Measurements from ENCODE around the gene KRT86. TPM values are rescaled to one million over a fixed set of nuclear protein-coding genes. Genes with fewer than 3 reads are reported as not detected.
"Not testable (repeated sequence)": the region's sequence is repeated elsewhere in the genome, so short reads cannot be mapped to it uniquely, and the experiment has no call there.

KRT86 gene
- total RNA-seq, 1 donor from 2014 or later: not detected

- Mint-ChIP-seq H3K27me3 (peaks cover 47% of the 10 kb centered on the region), H3K4me3 (ENCODE audit: low read depth) (no peak overlapping the region), H3K4me1 (ENCODE audit: low read depth) (peaks cover 7% of the 10 kb centered on the region), H3K27ac (peak overlapping the region; percentile 16), H3K36me3 (ENCODE audit: insufficient read depth) (no peaks in the 10 kb centered on the region), H3K9me3 (ENCODE audit: low read depth) (no peaks in the 10 kb centered on the region)
- DNase-seq (ENCODE audit: low spot score, unreplicated experiment): no peak
- no peak for TF ChIP-seq CTCF (IDR thresholded peaks at IDR 0.05; ENCODE audit: unreplicated experiment)
Measured at GRCh38 chr12:52280796-52281560, 6.5 kb downstream of the KRT86 start.

DNA sequence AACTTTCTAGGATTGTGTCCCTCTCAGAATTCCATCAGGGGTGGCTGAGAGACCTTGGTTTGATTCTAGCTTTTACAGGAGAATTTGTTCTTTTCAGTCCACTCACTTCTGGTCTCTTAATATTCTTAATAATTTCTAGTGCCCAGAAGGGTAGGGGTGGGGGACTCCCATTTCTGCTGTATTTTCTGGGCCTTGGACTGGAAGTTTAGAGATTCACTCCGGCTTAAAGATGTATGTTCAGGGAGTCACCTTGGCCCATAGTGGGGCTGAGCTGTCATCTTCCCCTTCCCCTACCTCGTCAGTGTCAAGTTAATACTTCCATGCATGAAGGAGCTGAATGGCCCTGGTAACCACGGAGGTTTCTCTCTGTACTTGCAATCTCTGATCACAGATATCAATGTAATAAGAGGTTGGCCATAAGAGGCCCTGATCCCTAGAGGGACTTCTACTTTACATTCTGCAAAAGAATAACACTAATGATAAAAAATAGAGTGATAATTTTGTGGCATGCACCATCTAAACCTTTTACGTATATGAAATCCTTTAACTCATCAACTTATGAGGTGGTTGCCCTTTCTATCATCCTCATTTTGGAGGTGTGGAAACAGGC lies 10.2 kb downstream of the KRT86 start:
- Mint-ChIP-seq H3K9me3 (ENCODE audit: low read depth) (no peaks in the 10 kb centered on the region), H3K4me3 (ENCODE audit: low read depth) (no peak overlapping the region), H3K4me1 (ENCODE audit: low read depth) (peaks cover 1% of the 10 kb centered on the region), H3K36me3 (ENCODE audit: insufficient read depth) (no peaks in the 10 kb centered on the region), H3K27me3 (peaks cover 24% of the 10 kb centered on the region), H3K27ac (no peak overlapping the region)
- no peak for DNase-seq (ENCODE audit: low spot score, unreplicated experiment)
- no peak for TF ChIP-seq CTCF (IDR thresholded peaks at IDR 0.05; ENCODE audit: unreplicated experiment)

DNA sequence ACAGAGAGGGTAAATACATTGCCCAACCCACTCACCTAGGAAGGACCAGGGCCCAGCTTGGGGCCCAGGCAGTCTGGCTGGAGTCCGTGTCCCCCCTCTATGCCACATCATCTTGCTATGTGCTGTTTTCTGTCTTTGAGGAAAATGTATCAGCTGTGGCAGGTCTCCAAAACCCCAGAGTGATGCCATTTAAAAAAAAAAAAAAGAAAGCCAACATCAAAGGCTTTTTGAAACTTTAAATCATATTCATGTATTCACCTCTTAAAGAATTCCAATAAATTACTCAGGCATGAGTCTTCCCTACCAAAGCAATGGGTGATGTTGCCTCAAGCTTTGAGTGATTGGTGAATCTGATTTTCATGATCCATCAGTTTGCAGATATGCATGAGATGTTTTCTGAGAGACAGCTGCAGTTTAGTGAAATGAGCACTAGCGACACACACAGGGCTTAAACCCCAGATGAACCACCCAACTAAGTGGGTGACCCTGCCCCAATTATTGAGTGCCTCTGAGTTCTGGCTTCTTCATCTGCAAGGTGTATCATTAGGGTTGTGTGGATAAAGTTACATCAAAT lies 10.8 kb downstream of the KRT86 start:
- no peak overlapping the region for H3K27ac Mint-ChIP-seq

DNA sequence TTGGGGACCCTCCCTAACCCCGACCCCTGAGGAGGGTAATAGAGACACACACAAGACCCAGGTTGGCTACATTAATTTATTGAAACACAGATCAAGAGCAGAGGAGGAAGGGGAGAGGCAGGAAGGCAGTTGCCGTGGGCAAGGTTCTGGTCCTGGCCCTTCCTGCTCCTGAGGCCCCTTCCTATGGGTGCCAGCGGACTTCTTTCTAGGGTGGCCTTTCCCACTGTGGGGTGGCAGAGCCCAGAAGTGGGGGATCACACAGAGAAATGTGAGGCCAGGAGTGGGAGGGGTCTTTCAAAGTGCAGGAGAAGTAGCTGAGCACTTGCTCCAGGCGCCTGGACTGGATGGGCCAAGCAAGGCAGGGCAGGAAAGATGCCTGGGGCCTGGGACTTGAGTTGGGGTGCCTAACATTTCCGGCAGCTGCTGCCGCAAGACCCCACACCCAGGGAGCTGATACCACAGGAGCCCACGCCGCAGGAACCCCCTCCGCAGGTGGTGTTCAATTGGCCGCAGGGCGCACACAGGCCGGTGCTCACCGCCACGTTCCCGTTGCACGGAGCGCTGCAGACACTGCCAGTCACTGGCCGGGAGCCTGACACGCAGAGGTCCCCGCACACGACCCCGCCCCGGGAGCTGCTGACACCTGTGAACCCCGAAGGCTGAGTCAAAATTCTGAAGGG lies 11.5 kb downstream of the KRT86 start:
- Mint-ChIP-seq H3K27ac (no peak overlapping the region), H3K36me3 (ENCODE audit: insufficient read depth) (no peaks in the 10 kb centered on the region), H3K4me1 (ENCODE audit: low read depth) (no peaks in the 10 kb centered on the region), H3K4me3 (ENCODE audit: low read depth) (no peak overlapping the region), H3K9me3 (ENCODE audit: low read depth) (no peaks in the 10 kb centered on the region), H3K27me3 (peaks cover 19% of the 10 kb centered on the region)
- TF ChIP-seq CTCF (IDR thresholded peaks at IDR 0.05; ENCODE audit: unreplicated experiment): no peak
- DNase-seq (ENCODE audit: low spot score, unreplicated experiment): no peak

More for the DNA sequence above, 10.8 kb downstream of the KRT86 start:
- H3K36me3 Mint-ChIP-seq (ENCODE audit: insufficient read depth): no peaks in the 10 kb centered on the region
- no peak for TF ChIP-seq CTCF (IDR thresholded peaks at IDR 0.05; ENCODE audit: unreplicated experiment)
- DNase-seq (ENCODE audit: low spot score, unreplicated experiment): no peak
- H3K9me3 Mint-ChIP-seq (ENCODE audit: low read depth): no peaks in the 10 kb centered on the region
- H3K27me3 Mint-ChIP-seq: peaks cover 19% of the 10 kb centered on the region
- peaks cover 1% of the 10 kb centered on the region for H3K4me1 Mint-ChIP-seq (ENCODE audit: low read depth)
- no peak overlapping the region for H3K4me3 Mint-ChIP-seq (ENCODE audit: low read depth)

GRCh38 chr12:52286857-52287785 lies 12.7 kb downstream of the KRT86 start:
- peaks cover 27% of the 10 kb centered on the region for H3K27me3 Mint-ChIP-seq
- H3K36me3 Mint-ChIP-seq (ENCODE audit: insufficient read depth); H3K9me3 Mint-ChIP-seq (ENCODE audit: low read depth); H3K27ac Mint-ChIP-seq; H3K4me1 Mint-ChIP-seq (ENCODE audit: low read depth); H3K4me3 Mint-ChIP-seq (ENCODE audit: low read depth); DNase-seq (ENCODE audit: low spot score, unreplicated experiment): not testable (repeated sequence)

DNA sequence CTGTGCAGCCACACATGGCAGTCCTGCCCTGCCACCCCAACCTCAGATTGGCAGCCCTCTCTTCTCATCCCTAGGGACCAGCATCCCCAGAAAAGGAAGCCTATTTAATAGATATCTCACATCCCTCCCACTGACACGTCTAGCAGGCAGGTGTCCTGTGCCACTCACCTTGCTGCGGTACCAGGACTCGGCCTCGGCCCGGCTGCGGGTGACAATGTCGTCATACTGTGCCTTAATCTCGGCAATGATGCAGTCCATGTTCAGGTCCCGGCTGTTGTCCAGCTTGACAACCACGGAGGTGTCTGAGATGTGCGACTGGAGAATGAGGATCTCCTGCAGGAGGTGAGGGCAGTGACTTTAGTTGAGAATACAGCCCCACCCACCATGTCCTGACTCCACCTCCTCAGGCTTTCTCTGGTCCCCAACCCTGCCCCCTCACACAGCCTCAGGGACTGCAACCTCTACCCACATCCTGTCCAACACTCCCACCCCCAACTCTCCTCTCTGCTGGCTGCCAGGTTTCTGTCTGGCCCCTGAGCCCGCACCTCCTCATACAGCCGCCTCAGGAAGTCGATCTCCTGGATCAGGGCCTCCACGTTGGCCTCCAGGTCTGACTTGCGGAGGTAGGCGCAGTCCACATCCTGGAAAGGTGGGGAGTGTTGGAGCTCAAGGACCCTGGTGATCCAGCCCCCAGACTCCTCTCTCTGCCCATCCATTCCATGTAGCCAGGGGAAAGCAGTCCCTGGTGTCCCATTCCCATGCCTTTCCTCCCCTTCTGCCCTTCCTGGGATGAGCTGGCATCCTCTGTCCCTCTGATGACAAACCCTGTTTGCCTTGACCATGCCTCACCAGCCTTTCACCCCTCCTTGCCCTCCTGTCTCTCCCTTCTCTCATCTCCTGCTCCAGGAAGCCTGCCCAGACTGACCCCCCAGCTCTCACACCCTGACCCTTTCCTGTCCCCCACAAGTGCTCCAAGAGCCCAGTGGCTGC lies 13.7 kb downstream of the KRT86 start:
- H3K9me3 Mint-ChIP-seq (ENCODE audit: low read depth); H3K36me3 Mint-ChIP-seq (ENCODE audit: insufficient read depth); H3K4me3 Mint-ChIP-seq (ENCODE audit: low read depth); H3K4me1 Mint-ChIP-seq (ENCODE audit: low read depth); DNase-seq (ENCODE audit: low spot score, unreplicated experiment); H3K27ac Mint-ChIP-seq: not testable (repeated sequence)
- H3K27me3 Mint-ChIP-seq: peaks cover 30% of the 10 kb centered on the region

GRCh38 chr12:52290483-52291134 lies 16.2 kb downstream of the KRT86 start:
- DNase-seq (ENCODE audit: low spot score, unreplicated experiment); H3K27ac Mint-ChIP-seq; H3K4me1 Mint-ChIP-seq (ENCODE audit: low read depth); H3K4me3 Mint-ChIP-seq (ENCODE audit: low read depth); H3K9me3 Mint-ChIP-seq (ENCODE audit: low read depth); H3K36me3 Mint-ChIP-seq (ENCODE audit: insufficient read depth): not testable (repeated sequence)
- H3K27me3 Mint-ChIP-seq: peaks cover 49% of the 10 kb centered on the region
